Astrocyte (in vitro differentiated cells and primary cell): ENCODE data around the gene SIGLEC11. TPM values are rescaled to one million over a fixed set of nuclear protein-coding genes. Genes with fewer than 3 reads are reported as not detected.
A peak's percentile ranks its signal among the peaks of the same experiment; 100 is the strongest.

Source experiments
- DNase-seq: peaks from one replicate; pipeline ENCODE4 v3.0.0-alpha.2; 2010; ENCODE audit warnings: low read depth
- FAIRE-seq: peaks from 2 replicates; lab custom pipeline; 2011; peaks lifted over from hg19 to GRCh38; lab: Jason Lieb, UNC
- H2AFZ ChIP-seq: 2 replicates; pipeline ENCODE4 v1.6.0; 2012; ENCODE audit warnings: low read depth, low read length, inconsistent platforms
- H3K27ac ChIP-seq: 2 replicates; pipeline ENCODE4 v1.5.1; 2011; ENCODE audit warnings: low read depth, low read length, inconsistent platforms
- H3K27me3 ChIP-seq: 2 replicates; pipeline ENCODE4 v1.6.0; 2011; ENCODE audit warnings: low read length, inconsistent platforms; ENCODE audit not compliant: insufficient read depth
- H3K36me3 ChIP-seq: 2 replicates; pipeline ENCODE4 v1.5.1; 2011; ENCODE audit warnings: low read length, inconsistent platforms; ENCODE audit not compliant: insufficient read depth
- H3K4me1 ChIP-seq: 2 replicates; pipeline ENCODE4 v1.5.1; 2011; ENCODE audit warnings: low read length, inconsistent platforms; ENCODE audit not compliant: insufficient read depth
- H3K4me2 ChIP-seq: 2 replicates; pipeline ENCODE4 v1.6.0; 2012; ENCODE audit warnings: low read length, inconsistent platforms
- H3K4me3 ChIP-seq: 2 replicates; pipeline ENCODE4 v1.5.1; 2011; ENCODE audit warnings: low read depth, mild to moderate bottlenecking, low read length, inconsistent platforms; ENCODE audit not compliant: insufficient read depth
- H3K79me2 ChIP-seq: 2 replicates; pipeline ENCODE4 v1.6.0; 2012; ENCODE audit warnings: mild to moderate bottlenecking, low read length, inconsistent platforms; ENCODE audit not compliant: insufficient read depth
- H3K9ac ChIP-seq: 2 replicates; pipeline ENCODE4 v1.6.0; 2012; ENCODE audit warnings: mild to moderate bottlenecking, low read length, inconsistent platforms
- H3K9me3 ChIP-seq: 2 replicates; pipeline ENCODE4 v1.5.1; 2012; ENCODE audit warnings: low read depth, mild to moderate bottlenecking, low read length, inconsistent platforms; ENCODE audit not compliant: insufficient read depth
- H4K20me1 ChIP-seq: 2 replicates; pipeline ENCODE4 v1.6.0; 2012; ENCODE audit warnings: low read length, inconsistent platforms; ENCODE audit not compliant: insufficient read depth
- H3K27ac Mint-ChIP-seq: one replicate; pipeline ENCODE4 v1.8.0; 2021; ENCODE audit warnings: mild to moderate bottlenecking, mixed read lengths; ENCODE audit not compliant: unreplicated experiment
- H3K27me3 Mint-ChIP-seq: one replicate; pipeline ENCODE4 v1.8.0; 2021; ENCODE audit warnings: low read depth, mixed read lengths; ENCODE audit not compliant: unreplicated experiment
- H3K36me3 Mint-ChIP-seq: one replicate; pipeline ENCODE4 v1.8.0; 2021; ENCODE audit warnings: low read depth, mixed read lengths; ENCODE audit not compliant: unreplicated experiment
- H3K4me1 Mint-ChIP-seq: one replicate; pipeline ENCODE4 v1.8.0; 2021; ENCODE audit warnings: low read depth, mixed read lengths; ENCODE audit not compliant: unreplicated experiment
- H3K4me3 Mint-ChIP-seq: one replicate; pipeline ENCODE4 v1.8.0; 2021; ENCODE audit warnings: mild to moderate bottlenecking, moderate library complexity, mixed read lengths; ENCODE audit not compliant: unreplicated experiment
- H3K9me3 Mint-ChIP-seq: one replicate; pipeline ENCODE4 v1.8.0; 2021; ENCODE audit warnings: mild to moderate bottlenecking, mixed read lengths; ENCODE audit not compliant: unreplicated experiment
- CTCF ChIP-seq: IDR thresholded peaks from 2 replicates; pipeline ENCODE4 v1.5.1; 2011; ENCODE audit warnings: low read depth, mild to moderate bottlenecking, inconsistent platforms, low read length, moderate library complexity; ENCODE audit not compliant: insufficient read depth
- EZH2 ChIP-seq: IDR thresholded peaks from 2 replicates; pipeline ENCODE4 v1.6.1; 2012; ENCODE audit warnings: mild to moderate bottlenecking, low read length, inconsistent platforms; ENCODE audit not compliant: insufficient read depth
- total RNA-seq: library from RNA; stranded (reverse); gene quantifications from 2 replicates; pipeline ENCODE4 v1.2.1, GENCODE V29; 2021

The SIGLEC11 gene
- total RNA-seq, 1 donor from 2014 or later: not detected

GRCh38 chr19:50007170-50007569, 46.2 kb upstream of the SIGLEC11 start:
- H3K9ac ChIP-seq: no peak overlapping the region
- H3K9me3 Mint-ChIP-seq: peaks cover 3% of the 10 kb centered on the region
- FAIRE-seq (no peak), DNase-seq (no peak)
- H3K79me2 ChIP-seq: no peaks in the 10 kb centered on the region
- peaks cover 5% of the 10 kb centered on the region for H3K36me3 ChIP-seq
- peaks cover 9% of the 10 kb centered on the region for H3K4me1 Mint-ChIP-seq
- H3K27ac ChIP-seq: no peak overlapping the region
- no peaks in the 10 kb centered on the region for H3K27me3 Mint-ChIP-seq
- no peaks in the 10 kb centered on the region for H3K9me3 ChIP-seq
- no peak overlapping the region for H3K4me2 ChIP-seq
- H3K36me3 Mint-ChIP-seq: peaks cover 30% of the 10 kb centered on the region
- no peaks in the 10 kb centered on the region for H3K27me3 ChIP-seq
- no peak overlapping the region for H2AFZ ChIP-seq
- H4K20me1 ChIP-seq: peaks cover 40% of the 10 kb centered on the region
- no peak overlapping the region for H3K4me3 Mint-ChIP-seq
- no peak overlapping the region for H3K4me3 ChIP-seq
- TF ChIP-seq EZH2: no peak
- no peak for TF ChIP-seq CTCF
- H3K27ac Mint-ChIP-seq: no peak overlapping the region
- peaks cover 13% of the 10 kb centered on the region for H3K4me1 ChIP-seq

- Histone ChIP-seq H3K27me3 (no peaks in the 10 kb centered on the region), H3K36me3 (peaks cover 8% of the 10 kb centered on the region), H3K9me3 (no peaks in the 10 kb centered on the region), H2AFZ (no peak overlapping the region), H3K4me3 (no peak overlapping the region), H3K9ac (no peak overlapping the region), H3K4me1 (peaks cover 13% of the 10 kb centered on the region), H3K27ac (no peak overlapping the region), H4K20me1 (peaks cover 57% of the 10 kb centered on the region), H3K4me2 (no peak overlapping the region), H3K79me2 (no peaks in the 10 kb centered on the region)
- no peak for FAIRE-seq
- Mint-ChIP-seq H3K4me1 (peaks cover 9% of the 10 kb centered on the region), H3K27me3 (no peaks in the 10 kb centered on the region), H3K4me3 (no peak overlapping the region), H3K27ac (no peak overlapping the region), H3K36me3 (peaks cover 34% of the 10 kb centered on the region), H3K9me3 (peaks cover 3% of the 10 kb centered on the region)
- TF ChIP-seq CTCF (no peak), EZH2 (no peak)
- no peak for DNase-seq
These were observed 44.5 kb upstream of the SIGLEC11 start for GRCh38 chr19:50005428-50005827.

GRCh38 chr19:50003810-50004419, 42.9 kb upstream of the SIGLEC11 start:
- FAIRE-seq (no peak), DNase-seq (peak; percentile 96)
- peaks cover 13% of the 10 kb centered on the region for H3K4me1 ChIP-seq
- Mint-ChIP-seq H3K27ac (peak overlapping the region; percentile 71), H3K4me1 (peaks cover 9% of the 10 kb centered on the region), H3K36me3 (peaks cover 40% of the 10 kb centered on the region), H3K4me3 (peak overlapping the region; percentile 42), H3K27me3 (no peaks in the 10 kb centered on the region), H3K9me3 (peaks cover 3% of the 10 kb centered on the region)
- peak overlapping the region; percentile 84 for H3K4me2 ChIP-seq
- H4K20me1 ChIP-seq: peaks cover 66% of the 10 kb centered on the region
- H3K9me3 ChIP-seq: no peaks in the 10 kb centered on the region
- TF ChIP-seq CTCF (no peak), EZH2 (no peak)
- H3K9ac ChIP-seq: peak overlapping the region; percentile 69
- no peaks in the 10 kb centered on the region for H3K27me3 ChIP-seq
- no peak overlapping the region for H2AFZ ChIP-seq
- H3K4me3 ChIP-seq: peak overlapping the region; percentile 26
- H3K27ac ChIP-seq: peak overlapping the region; percentile 52
- H3K36me3 ChIP-seq: peaks cover 13% of the 10 kb centered on the region
- no peaks in the 10 kb centered on the region for H3K79me2 ChIP-seq
